AG10803 (cell line): ENCODE data around the gene UGCG.
A peak's percentile ranks its signal among the peaks of the same experiment; 100 is the strongest.
"Not testable (repeated sequence)": the region's sequence is repeated elsewhere in the genome, so short reads cannot be mapped to it uniquely, and the experiment has no call there.

ENCODE experiments used
- DNase-seq: peaks from one replicate; pipeline ENCODE4 v3.0.0; 2010; ENCODE audit warnings: low read depth
- H3K4me3 ChIP-seq: 2 replicates; pipeline ENCODE4 v1.5.1; 2011; ENCODE audit warnings: mild to moderate bottlenecking, low read length, control low read depth
- TF ChIP-seq, protein P1 (sequence below): conservative IDR thresholded peaks from 2 replicates; pipeline ENCODE4 v1.5.1; 2011; ENCODE audit warnings: mild to moderate bottlenecking, low read length, control low read depth, inconsistent platforms

Gene UGCG

DNA sequence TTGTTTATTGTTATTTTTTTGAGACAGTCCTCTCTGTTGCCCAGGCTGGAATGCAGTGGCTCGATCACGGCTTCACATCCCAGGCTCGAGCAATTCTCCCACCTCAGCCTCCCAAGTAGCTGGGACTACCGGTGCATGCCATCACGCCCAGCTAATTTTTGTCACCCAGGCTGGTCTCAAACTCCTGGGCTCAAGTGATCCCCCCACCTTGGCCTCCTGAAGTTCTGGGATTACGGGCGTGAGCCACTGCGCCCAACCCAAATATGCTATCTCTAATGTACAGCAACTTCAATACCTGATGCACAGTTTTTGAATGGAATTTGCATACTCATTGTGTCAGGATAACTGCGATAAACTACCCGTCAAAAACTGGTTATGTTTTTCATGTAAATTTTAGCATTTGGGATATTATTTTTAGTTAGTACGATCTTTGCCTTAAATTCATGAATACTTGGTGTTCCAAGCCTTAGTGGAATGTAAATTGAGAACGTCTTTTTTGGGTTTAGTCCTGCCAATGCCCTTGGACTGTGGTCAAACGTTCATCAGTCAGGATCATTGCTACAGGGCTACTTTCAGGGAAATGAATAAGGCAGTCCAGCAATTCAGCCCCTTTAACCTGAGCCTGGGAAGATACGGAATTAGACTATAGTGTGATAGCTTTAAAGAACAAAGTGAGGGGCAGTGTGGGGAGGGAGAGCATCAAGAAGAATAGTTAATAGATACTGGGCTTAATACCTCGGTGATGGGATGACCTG lies 4.4 kb downstream of the UGCG start:
- TF ChIP-seq, protein P1, sequence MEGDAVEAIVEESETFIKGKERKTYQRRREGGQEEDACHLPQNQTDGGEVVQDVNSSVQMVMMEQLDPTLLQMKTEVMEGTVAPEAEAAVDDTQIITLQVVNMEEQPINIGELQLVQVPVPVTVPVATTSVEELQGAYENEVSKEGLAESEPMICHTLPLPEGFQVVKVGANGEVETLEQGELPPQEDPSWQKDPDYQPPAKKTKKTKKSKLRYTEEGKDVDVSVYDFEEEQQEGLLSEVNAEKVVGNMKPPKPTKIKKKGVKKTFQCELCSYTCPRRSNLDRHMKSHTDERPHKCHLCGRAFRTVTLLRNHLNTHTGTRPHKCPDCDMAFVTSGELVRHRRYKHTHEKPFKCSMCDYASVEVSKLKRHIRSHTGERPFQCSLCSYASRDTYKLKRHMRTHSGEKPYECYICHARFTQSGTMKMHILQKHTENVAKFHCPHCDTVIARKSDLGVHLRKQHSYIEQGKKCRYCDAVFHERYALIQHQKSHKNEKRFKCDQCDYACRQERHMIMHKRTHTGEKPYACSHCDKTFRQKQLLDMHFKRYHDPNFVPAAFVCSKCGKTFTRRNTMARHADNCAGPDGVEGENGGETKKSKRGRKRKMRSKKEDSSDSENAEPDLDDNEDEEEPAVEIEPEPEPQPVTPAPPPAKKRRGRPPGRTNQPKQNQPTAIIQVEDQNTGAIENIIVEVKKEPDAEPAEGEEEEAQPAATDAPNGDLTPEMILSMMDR: no peak
- DNase-seq: peak; percentile 25
- H3K4me3 ChIP-seq: peak overlapping the region; percentile 96

DNA sequence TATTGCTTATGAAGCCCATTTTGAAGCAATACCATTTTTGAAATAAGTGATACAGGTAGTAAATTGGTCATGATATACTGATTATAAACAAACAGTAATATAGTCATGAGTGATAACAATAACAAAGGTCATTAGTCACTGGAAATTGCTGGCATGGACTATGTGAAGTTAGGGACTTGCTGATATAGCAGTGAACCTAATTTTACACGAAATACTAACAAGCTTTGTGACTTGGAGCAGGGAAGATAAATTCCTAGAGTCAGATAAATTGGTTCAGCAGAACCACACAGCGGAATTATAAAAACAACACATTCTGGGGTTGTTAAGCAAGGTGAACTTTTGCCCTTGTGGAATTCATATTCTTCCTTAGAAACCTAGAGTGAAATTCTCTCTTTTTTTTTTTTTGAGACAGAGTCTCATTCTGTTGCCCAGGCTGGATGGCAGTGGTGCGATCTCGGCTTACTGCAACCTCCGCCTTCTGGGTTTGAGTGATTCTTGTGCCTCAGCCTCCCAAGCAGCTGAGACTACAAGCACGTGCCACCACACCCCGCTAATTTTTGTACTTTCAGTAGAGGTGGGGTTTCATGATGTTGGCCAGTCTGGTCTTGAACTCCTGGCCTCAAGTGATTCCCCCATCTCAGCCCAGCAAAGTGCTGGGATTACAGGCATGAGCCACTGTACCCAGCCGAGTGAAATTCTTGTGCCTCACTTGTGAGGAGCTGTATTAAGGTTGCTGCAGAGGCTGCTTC lies 6.0 kb downstream of the UGCG start:
- TF ChIP-seq, protein P1: no peak
- no peak for DNase-seq
- peak overlapping the region; percentile 96 for H3K4me3 ChIP-seq

DNA sequence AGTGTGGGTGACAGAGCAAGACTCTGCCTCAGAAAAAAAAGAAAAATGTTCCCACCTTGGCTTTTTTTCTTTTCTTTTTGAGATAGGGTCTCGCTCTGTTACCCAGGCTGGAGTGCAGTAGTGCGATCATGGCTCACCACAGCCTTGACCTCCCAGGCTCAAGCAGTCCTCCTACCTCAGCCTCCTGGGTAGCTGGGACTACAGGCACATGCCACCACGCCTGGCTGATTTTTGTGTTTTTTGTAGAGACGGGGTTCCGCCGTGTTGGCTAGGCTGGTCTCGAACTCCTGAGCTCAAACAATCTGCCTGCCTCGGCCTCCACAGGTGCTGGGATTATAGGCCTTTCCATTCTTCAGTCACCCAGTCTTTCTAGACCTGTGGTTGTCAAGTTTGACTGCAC lies 6.9 kb downstream of the UGCG start:
- not testable (repeated sequence) for DNase-seq

DNA sequence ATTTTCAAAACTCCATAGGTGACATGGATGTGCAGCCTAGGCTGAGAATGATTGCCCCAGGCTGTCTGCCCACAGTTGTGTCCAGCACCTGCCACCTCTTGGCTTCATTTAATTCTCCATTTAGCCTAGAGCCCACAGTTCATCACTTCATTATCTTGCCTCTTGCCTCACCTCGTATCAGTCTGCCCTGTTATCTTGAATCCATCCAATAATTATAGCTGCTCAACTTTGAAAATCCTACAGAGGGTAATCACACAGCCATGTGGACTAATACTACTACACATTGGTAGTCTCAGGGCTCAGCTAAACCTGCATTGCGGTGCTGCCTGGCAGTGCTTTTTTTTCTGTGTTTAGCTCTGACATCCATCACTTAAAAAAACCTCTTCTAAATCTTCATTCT lies 7.4 kb downstream of the UGCG start:
- H3K4me3 ChIP-seq: no peak overlapping the region
- no peak for DNase-seq
- TF ChIP-seq, protein P1: no peak

More for the DNA sequence above, 6.9 kb downstream of the UGCG start:
- H3K4me3 ChIP-seq: not testable (repeated sequence)

DNA sequence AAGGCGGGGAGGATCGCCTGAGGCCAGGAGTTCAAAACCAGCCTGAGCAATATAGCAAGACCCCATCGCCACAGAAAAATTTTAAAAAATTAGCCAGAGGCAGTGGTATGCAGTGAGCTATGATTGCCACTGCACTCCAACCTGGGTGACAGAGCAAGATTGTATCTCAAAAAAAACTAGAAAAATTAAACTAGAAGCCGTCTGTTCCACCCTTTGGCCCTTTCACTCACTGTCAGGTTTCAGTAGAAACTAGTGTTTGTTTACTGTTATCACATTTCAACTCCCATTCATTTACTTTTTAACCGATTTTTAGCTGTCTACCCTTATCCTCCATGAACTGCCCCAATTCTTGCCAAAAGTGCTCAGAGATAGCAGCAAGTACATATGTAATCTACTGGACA lies 8.3 kb downstream of the UGCG start:
- TF ChIP-seq, protein P1: no peak
- H3K4me3 ChIP-seq: no peak overlapping the region
- no peak for DNase-seq

DNA sequence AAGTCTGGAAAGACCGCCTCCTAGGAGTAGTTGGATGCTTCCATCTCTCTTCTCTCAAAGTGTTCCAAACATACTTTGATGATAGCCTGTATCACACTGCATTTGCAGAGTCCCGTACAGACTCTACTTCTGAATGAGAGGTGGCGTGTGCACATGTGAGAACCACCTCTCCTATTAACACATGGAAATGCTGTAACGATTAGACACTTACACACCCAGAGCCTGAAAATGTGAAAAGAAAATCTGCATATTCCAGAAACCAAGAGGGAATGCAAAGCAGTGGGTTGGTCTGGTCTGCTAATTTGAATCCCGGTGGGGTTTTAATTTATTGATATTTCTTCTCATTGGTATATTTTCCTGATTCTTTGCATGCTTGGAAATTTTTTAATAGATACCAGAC lies 10.5 kb downstream of the UGCG start:
- TF ChIP-seq, protein P1: no peak
- H3K4me3 ChIP-seq: no peak overlapping the region
- no peak for DNase-seq

DNA sequence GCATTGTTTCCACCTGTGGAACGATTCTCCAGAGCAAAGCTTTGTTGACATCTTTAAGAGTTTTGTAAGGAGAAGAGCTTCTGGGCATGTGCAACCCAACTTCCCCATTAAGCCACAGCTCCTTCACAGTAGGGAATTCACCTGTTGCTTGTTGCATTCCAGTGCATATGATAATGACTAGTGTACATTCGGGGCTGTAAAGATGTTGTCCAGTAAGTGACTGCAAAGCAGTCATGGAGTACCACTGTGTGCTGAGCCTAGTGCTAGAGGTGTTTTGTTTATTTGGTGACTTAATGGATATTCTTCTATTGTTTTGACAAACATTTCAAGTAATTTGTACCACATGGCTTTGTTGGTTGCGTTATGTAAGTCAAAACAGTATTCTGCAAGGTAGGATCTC lies 12.8 kb downstream of the UGCG start:
- DNase-seq: no peak
- TF ChIP-seq, protein P1: no peak
- H3K4me3 ChIP-seq: no peak overlapping the region
